ENCODE results near the gene DOLPP1.

- TF ChIP-seq GATA3 (IDR thresholded peaks at IDR 0.05; ENCODE audit: low read depth, low read length) (no peak), GATA2 (IDR thresholded peaks at IDR 0.05; ENCODE audit: low read depth, low read length) (no peak)
These were observed 16.9 kb downstream of the DOLPP1 start for GRCh38 chr9:129097671-129098306.
